GM12801 (cell line): ENCODE data around the gene MRGPRD.

Experiments
- CTCF ChIP-seq: IDR thresholded peaks from one replicate; pipeline ENCODE4 v1.5.1; 2011; ENCODE audit warnings: control low read depth; ENCODE audit not compliant: insufficient read length; ENCODE audit errors: extremely low read depth

The MRGPRD gene

GRCh38 chr11:69014898-69015549 is 34.2 kb upstream of the MRGPRD start:
- TF ChIP-seq CTCF = no peak

GRCh38 chr11:69014084-69014851 is 33.5 kb upstream of the MRGPRD start:
- no peak for TF ChIP-seq CTCF

- TF ChIP-seq CTCF = no peak
Observed at GRCh38 chr11:69013009-69013951, 32.5 kb upstream of the MRGPRD start, which contains the start of gene MRGPRF. MRGPRF (minus strand) TSS chr11:69013246; CDS start chr11:69009901, 3,345 bp downstream.

GRCh38 chr11:69012092-69013008 is 31.6 kb upstream of the MRGPRD start:
- no peak for TF ChIP-seq CTCF

GRCh38 chr11:69011624-69012091 is 30.9 kb upstream of the MRGPRD start:
- no peak for TF ChIP-seq CTCF

GRCh38 chr11:69010964-69011623 is 30.3 kb upstream of the MRGPRD start:
- TF ChIP-seq CTCF = no peak
